Osteoblast (primary cell): Measurements from ENCODE around the gene DPP9. TPM values are rescaled to one million over a fixed set of nuclear protein-coding genes. Genes with fewer than 3 reads are reported as not detected.

Experiments used
- DNase-seq: peaks from one replicate; pipeline ENCODE4 v3.0.0; 2011; ENCODE audit warnings: low spot score, mixed read lengths; ENCODE audit not compliant: insufficient read length; ENCODE audit errors: missing footprints
- H2AFZ ChIP-seq: 2 replicates; pipeline ENCODE4 v1.6.0; 2011; ENCODE audit warnings: mild to moderate bottlenecking, low read length
- H3K27ac ChIP-seq: 2 replicates; pipeline ENCODE4 v1.5.1; 2011; ENCODE audit warnings: mild to moderate bottlenecking, low read depth, low read length, moderate library complexity
- H3K27me3 ChIP-seq: 2 replicates; pipeline ENCODE4 v1.6.0; 2012; ENCODE audit warnings: mild to moderate bottlenecking, control low read depth, inconsistent platforms, low read length, moderate library complexity; ENCODE audit not compliant: insufficient read depth
- H3K36me3 ChIP-seq: 2 replicates; pipeline ENCODE4 v1.5.1; 2011; ENCODE audit warnings: mild to moderate bottlenecking, low read length, control low read depth, moderate library complexity; ENCODE audit not compliant: insufficient read depth
- H3K4me1 ChIP-seq: 2 replicates; pipeline ENCODE4 v1.5.1; 2011; ENCODE audit warnings: mild to moderate bottlenecking, low read length, control low read depth, moderate library complexity; ENCODE audit not compliant: insufficient read depth
- H3K4me2 ChIP-seq: 2 replicates; pipeline ENCODE4 v1.6.0; 2011; ENCODE audit warnings: mild to moderate bottlenecking, low read length; ENCODE audit not compliant: insufficient read depth
- H3K4me3 ChIP-seq: fragments of 200-600 bp; sonication (generic); 3 replicates; pipeline ENCODE4 v1.5.1; 2012; ENCODE audit warnings: mild to moderate bottlenecking, low read length, inconsistent platforms; ENCODE audit not compliant: insufficient read depth
- H3K79me2 ChIP-seq: 2 replicates; pipeline ENCODE4 v1.6.0; 2012; ENCODE audit warnings: mild to moderate bottlenecking, low read length, control low read depth, inconsistent platforms; ENCODE audit not compliant: insufficient read depth
- H3K9me3 ChIP-seq: 2 replicates; pipeline ENCODE4 v1.5.1; 2011; ENCODE audit warnings: low read depth, low read length, control low read depth
- H4K20me1 ChIP-seq: 2 replicates; pipeline ENCODE4 v1.6.0; 2012; ENCODE audit warnings: mild to moderate bottlenecking, low read length, control low read depth; ENCODE audit not compliant: insufficient read depth
- total RNA-seq: library from RNA; depleted of rRNA; stranded (reverse); fragments of >200 nt; gene quantifications from 2 replicates; pipeline ENCODE4 v1.2.3, GENCODE V29; 2012
- TF ChIP-seq, protein P1 (sequence below): IDR thresholded peaks from 2 replicates; pipeline ENCODE4 v1.5.1; 2011; ENCODE audit warnings: mild to moderate bottlenecking, low read depth, low read length, moderate library complexity; ENCODE audit errors: extremely low read depth

Gene DPP9
- 26.5 and 30.4 TPM in 2 replicates for total RNA-seq

DNA sequence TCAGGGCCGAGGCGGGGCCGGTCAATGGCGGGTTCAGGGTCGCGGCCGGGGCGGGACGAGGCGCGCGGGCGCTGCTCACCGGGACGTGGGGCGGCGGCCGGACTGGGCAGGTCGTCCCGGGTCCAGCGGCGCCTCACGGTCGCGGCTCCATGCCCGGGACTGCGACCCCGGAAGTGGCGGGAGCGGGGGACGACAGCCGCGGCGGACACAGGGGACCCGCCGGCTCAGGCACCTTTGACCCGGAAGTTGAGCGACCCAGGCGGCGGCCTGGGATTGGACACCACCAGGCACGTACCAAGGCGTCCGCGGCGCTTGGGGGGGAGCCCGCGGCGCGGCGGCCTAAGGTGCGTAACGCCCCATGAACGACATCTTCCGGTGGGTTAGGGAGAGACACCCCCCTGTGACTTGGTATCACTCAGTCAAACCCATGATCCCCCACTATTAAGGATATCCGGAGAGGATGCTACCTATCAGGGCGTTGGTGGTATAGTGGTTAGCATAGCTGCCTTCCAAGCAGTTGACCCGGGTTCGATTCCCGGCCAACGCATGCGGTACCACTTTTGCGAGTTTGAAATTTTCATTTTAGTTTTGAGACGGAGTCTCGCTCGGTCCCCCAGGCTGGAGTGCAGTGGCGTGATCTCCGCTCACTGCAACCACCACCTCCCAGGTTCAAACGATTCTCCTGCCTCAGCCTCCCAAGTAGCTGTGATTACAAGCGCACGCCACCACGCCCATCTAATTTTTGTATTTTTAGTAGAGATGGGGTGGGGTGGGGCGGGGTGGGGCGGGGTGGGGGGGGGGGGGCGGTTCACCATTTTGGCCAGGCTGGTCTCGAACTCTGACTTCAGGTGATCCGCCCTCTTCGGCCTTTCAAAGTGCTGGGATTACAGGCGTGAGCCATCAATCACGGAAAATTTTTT, at the start of gene DPP9:
Gene DPP9 (minus strand): TSS at position 248 of the 920 bp plus-strand sequence. CDS start 3,936 bp downstream, outside the sequence.
- Histone ChIP-seq H3K4me1 (peaks cover 16% of the 10 kb centered on the region), H3K4me2 (peak within 1 kb of the TSS; percentile 85), H2AFZ (peak within 1 kb of the TSS; percentile 47), H3K27me3 (no peaks in the 10 kb centered on the region), H3K27ac (peak within 1 kb of the TSS; percentile 64), H3K9me3 (no peaks in the 10 kb centered on the region), H3K79me2 (peaks cover 44% of the 10 kb centered on the region), H3K4me3 (peak within 1 kb of the TSS; percentile 79), H4K20me1 (peaks cover 5% of the 10 kb centered on the region), H3K36me3 (peaks cover 23% of the 10 kb centered on the region)
- TF ChIP-seq, protein P1, sequence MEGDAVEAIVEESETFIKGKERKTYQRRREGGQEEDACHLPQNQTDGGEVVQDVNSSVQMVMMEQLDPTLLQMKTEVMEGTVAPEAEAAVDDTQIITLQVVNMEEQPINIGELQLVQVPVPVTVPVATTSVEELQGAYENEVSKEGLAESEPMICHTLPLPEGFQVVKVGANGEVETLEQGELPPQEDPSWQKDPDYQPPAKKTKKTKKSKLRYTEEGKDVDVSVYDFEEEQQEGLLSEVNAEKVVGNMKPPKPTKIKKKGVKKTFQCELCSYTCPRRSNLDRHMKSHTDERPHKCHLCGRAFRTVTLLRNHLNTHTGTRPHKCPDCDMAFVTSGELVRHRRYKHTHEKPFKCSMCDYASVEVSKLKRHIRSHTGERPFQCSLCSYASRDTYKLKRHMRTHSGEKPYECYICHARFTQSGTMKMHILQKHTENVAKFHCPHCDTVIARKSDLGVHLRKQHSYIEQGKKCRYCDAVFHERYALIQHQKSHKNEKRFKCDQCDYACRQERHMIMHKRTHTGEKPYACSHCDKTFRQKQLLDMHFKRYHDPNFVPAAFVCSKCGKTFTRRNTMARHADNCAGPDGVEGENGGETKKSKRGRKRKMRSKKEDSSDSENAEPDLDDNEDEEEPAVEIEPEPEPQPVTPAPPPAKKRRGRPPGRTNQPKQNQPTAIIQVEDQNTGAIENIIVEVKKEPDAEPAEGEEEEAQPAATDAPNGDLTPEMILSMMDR, result peak; percentile 21
- DNase-seq, result peak; percentile 100

DNA sequence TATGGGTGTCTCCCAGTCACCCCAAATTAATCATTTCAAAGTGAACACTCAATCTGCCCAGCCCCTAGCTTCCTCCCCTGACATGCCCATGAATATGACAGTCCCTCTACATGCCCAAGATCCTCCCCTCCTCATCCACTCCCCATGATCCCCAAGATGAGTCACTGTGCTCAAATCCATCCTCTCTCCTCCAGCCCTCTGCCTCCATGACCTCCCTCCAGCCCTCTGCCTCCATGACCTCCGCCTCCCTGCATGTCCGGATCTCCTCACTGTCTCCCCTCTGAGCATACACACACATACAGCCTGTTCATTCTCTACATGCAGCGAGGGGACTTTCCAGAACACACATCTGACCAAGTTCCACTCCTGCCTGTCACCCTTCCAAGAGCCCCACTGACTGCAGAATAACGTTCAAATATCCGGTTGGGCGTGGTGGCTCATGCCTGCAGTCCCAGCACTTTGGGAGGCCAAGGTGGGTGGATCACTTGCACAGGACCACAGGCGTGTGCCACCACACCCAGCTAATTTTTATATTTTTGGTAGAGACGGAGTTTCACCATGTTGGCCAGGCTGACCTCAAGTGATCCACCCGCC, 49.5 kb upstream of the DPP9 start:
- no peaks in the 10 kb centered on the region for H3K36me3 ChIP-seq
- TF ChIP-seq, protein P1, result no peak
- DNase-seq, result no peak
- H3K79me2 ChIP-seq, result no peaks in the 10 kb centered on the region
- H3K4me2 ChIP-seq, result no peak overlapping the region
- no peak overlapping the region for H3K4me3 ChIP-seq
- H4K20me1 ChIP-seq, result peaks cover 4% of the 10 kb centered on the region
- H3K27ac ChIP-seq, result no peak overlapping the region
- no peaks in the 10 kb centered on the region for H3K4me1 ChIP-seq
- H3K9me3 ChIP-seq, result no peaks in the 10 kb centered on the region
- no peak overlapping the region for H2AFZ ChIP-seq
- H3K27me3 ChIP-seq, result no peaks in the 10 kb centered on the region

DNA sequence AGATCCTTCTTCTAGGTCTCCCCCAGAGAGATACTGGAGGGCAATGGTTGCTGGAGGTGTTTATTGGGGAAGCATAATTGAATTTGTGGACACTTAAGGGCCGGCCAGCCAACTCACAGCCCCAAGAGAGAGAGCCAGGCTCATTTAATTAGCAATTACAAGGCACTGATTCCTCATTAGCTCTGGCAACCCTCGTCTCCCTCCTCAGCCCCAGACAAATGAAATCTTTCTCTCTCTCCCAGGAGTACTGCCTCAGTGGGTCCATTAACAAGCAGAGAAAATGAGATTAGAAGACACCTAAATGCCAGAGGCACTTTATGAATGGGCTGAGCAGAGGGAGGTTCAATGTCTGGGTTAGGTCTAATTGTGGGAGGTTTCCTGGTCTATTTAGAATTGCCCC, 48.9 kb upstream of the DPP9 start:
- H3K4me1 ChIP-seq, result no peaks in the 10 kb centered on the region
- H3K79me2 ChIP-seq, result no peaks in the 10 kb centered on the region
- H3K27ac ChIP-seq, result no peak overlapping the region
- no peaks in the 10 kb centered on the region for H3K27me3 ChIP-seq
- H3K36me3 ChIP-seq, result no peaks in the 10 kb centered on the region
- peaks cover 4% of the 10 kb centered on the region for H4K20me1 ChIP-seq
- no peak overlapping the region for H2AFZ ChIP-seq
- no peak overlapping the region for H3K4me2 ChIP-seq
- no peak for DNase-seq
- H3K9me3 ChIP-seq, result no peaks in the 10 kb centered on the region
- TF ChIP-seq, protein P1, result no peak
- no peak overlapping the region for H3K4me3 ChIP-seq
